Measurements from ENCODE around the gene WASHC2A. TPM values are rescaled to one million over a fixed set of nuclear protein-coding genes. Genes with fewer than 3 reads are reported as not detected.
"Not testable (repeated sequence)": the region's sequence is repeated elsewhere in the genome, so short reads cannot be mapped to it uniquely, and the experiment has no call there.

Gene WASHC2A
- total RNA-seq, 1 donor from 2014 or later: 34.9 TPM

- not testable (repeated sequence) for DNase-seq
These were observed 7.4 kb downstream of the WASHC2A start for GRCh38 chr10:50075139-50075538.

DNA sequence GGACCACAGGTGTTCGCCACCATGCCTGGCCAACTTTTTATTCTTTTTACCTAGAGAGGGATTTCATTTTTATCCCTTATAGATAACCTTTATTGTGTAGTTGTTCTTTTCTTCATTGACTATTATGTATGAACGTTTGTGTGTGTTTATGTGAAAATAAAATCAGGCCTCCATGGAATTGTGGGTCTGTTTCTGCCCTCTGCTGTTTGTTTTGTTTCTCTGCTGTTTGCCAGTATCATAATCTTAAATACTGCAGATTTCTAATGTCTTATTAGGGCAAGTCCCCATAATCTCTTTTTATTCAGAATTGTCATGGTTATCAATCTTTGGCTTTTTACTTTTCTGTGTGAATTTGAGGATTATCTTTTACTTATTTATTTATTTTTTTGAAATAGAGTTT lies 7.8 kb downstream of the WASHC2A start:
- DNase-seq: not testable (repeated sequence)

GRCh38 chr10:50091304-50091703 lies 23.6 kb downstream of the WASHC2A start:
- DNase-seq: not testable (repeated sequence)

GRCh38 chr10:50092928-50093327 lies 25.2 kb downstream of the WASHC2A start:
- not testable (repeated sequence) for DNase-seq

- not testable (repeated sequence) for DNase-seq
These were observed 26.9 kb downstream of the WASHC2A start for GRCh38 chr10:50094630-50095029.

GRCh38 chr10:50095402-50095801 lies 27.6 kb downstream of the WASHC2A start:
- DNase-seq: not testable (repeated sequence)

- not testable (repeated sequence) for DNase-seq
These were observed 29.0 kb downstream of the WASHC2A start for GRCh38 chr10:50096722-50097121.

DNA sequence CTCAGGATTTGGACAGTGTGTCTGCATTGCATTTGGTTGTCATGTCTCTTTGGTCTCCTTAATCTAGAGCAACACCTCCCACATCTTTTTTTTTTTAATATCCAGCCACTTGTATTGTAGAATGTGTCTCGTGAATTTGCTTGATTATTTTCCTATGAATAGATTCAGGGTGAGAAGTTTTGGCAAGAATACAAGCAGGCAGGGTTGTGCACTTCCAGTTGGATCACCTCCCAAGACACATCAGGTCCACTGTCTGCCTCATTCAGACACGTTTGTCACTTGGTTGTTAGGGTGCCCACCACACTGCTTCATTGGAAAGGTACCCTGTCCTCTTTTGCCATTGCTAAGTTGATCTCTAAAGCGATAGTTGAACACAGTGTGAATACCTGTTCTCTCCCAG lies 30.9 kb downstream of the WASHC2A start:
- DNase-seq: not testable (repeated sequence)

DNA sequence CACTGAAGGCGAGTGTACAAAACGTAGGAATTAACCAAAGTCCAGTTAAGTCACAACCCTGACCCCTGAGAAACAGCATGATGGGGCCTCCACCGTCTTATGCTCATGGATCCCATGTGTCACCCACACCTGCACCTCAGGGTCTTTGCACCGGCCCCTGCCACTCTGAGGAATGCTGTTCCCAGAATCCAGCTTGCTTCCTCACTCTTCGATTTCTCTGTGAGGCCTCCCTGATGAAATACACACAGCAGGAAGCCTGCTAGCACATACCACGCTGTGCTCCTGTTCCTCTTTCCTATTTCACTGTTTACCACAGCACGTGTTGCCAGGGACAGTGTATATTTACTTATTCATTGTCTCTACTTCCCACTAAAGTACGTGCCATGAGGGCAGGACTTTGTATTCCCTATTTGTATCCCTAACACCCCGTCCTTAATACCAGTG lies 33.4 kb downstream of the WASHC2A start:
- DNase-seq: not testable (repeated sequence)

GRCh38 chr10:50101747-50102146 lies 34.0 kb downstream of the WASHC2A start:
- DNase-seq: not testable (repeated sequence)

GRCh38 chr10:50102267-50102666 lies 34.5 kb downstream of the WASHC2A start:
- not testable (repeated sequence) for DNase-seq

DNA sequence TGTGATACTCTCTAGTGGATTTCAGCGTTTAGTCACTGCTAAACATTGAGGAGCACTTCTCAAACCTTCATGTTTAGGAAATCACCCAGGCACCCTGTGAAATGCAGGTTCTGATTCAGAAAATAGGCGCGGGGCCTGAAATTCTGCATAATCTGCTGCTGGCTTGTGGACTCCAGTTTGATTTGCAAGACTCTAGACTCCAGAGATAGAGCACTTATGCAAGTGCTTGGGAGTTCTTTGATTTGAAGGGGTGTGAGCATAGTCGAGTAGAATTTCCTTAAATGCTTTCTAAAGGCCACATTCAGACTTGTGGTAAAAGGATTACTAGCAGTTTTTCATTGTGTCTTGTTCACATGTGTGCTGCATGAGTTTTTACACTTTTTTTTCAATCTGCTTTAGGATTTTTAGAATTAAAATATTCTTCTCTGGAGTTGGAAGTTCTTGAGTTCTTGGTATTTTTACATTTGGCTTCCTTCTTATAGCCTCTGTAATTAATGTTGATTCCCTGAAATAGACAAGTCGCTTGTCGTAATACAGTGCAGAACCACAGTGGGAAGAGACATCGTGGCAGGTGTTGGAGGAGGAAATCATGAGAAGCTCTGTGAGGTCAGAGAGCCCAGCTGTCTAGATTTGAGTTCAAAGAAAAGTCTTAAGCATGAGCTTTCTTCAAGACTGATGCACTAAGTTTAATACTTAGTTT lies 41.4 kb downstream of the WASHC2A start:
- not testable (repeated sequence) for DNase-seq

DNA sequence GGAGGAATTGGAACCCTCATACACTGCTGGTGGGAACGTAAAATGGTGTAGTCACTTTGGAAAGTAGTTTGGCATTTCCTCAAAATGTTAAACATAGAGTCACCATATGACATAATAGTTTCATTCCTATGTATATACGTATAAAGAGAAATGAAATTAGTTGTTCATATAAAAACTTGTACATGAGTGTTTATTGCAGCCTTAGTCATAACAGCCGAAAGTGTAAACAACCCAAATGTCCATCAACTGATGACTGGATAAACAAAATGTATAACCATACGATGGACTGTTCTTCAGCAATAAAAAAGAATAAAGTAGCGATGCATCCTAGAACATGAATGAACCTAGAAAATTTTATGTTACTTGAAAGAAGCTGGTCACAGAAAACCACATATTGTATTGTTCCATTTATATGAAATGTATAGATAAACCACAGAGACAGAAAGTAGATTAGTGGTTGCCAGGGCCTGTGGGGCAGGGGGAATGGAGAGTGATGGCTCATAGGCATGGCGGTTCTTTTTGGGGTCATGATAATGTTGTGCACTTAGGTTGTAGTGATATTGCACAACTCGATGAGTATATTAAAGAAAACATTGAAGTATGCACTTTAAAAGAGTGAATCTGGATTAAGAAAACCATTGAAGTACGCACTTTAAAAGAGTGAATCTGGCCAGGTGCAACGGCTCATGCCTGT lies 44.8 kb downstream of the WASHC2A start:
- DNase-seq: not testable (repeated sequence)

GRCh38 chr10:50126765-50127164 lies 59.0 kb downstream of the WASHC2A start:
- not testable (repeated sequence) for DNase-seq

- not testable (repeated sequence) for DNase-seq
These were observed 60.1 kb downstream of the WASHC2A start for GRCh38 chr10:50127770-50128292.

GRCh38 chr10:50131245-50131965 lies 63.7 kb downstream of the WASHC2A start:
- not testable (repeated sequence) for DNase-seq

DNA sequence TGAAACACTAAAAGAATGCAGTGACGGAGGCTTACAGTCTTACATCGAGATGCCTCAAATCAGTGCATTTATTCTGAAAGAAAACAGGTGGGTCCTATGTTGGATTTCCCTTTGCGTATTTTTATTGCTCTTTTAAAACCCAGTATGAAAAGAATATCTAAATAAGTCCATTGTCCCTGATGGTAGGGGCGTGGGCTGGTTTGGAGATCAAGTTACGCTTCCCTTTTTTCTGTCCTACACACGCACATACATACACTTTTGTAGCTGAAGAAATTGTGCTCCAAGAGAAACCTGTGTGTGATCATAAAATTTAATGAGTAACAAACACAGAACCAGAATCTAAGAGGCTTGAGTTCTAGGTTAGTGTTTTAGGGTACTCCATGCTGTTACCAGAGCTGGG lies 64.6 kb downstream of the WASHC2A start:
- DNase-seq: not testable (repeated sequence)

GRCh38 chr10:50132841-50133240 lies 65.1 kb downstream of the WASHC2A start:
- not testable (repeated sequence) for DNase-seq

DNA sequence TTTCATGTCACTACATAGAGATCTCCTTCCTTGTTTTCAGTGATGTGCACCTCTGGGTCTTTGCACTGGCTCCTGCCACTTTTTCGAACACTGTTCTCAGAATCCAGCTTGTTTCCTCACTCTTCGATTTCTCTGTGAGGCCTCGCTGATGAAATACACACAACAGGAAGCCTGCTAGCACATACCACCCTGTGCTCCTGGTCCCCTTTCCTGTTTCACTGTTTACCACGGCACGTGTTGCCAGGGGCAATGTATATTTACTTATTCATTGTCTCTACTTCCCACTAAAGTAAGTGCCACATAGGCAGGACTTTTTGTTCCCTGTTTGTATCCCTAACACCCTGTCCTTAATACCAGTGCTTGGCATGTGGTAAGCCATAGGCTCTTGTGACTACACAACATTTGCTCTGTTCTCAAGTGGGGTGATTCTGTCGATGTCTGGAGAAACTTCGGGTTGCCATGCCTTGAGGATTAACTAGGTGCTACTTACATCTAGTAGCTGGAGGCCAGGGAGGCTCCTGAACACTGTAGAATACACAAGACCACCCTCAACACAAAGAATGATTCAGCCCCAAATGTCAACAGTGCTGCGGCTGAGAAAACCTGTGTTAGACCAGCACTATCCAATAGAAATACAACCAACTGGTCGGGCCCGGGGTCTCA lies 75.9 kb downstream of the WASHC2A start:
- DNase-seq: not testable (repeated sequence)

GRCh38 chr10:50145575-50145974 lies 77.8 kb downstream of the WASHC2A start:
- not testable (repeated sequence) for DNase-seq

- no peak for DNase-seq
These were observed 85.1 kb downstream of the WASHC2A start for GRCh38 chr10:50152792-50153272.

DNA sequence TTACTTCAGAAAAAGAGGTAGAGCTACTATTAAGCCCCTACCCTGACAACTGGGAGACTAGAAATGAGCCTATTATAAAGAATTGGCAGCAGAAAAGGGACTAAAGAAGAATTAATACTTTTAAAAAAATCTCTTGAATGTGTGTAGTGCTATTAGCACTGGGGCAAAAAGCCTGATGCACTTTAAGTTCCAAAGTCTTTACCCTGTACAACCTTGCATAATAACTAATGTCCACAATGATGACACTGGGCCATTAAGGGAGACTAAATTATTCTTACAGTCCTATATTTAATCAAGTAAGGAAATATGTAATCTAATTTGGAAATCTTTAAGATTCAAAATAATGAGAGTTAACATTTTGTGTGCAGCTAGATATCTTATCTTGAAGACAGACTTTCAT lies 90.1 kb downstream of the WASHC2A start:
- DNase-seq: not testable (repeated sequence)

Measured in occipital lobe (tissue), 2 donors.